ENCODE measurements around the gene ZNF622. TPM values are rescaled to one million over a fixed set of nuclear protein-coding genes. Genes with fewer than 3 reads are reported as not detected.

The ZNF622 gene
- total RNA-seq, 1 donor from 2014 or later, result 24.3 TPM

GRCh38 chr5:16414861-16415260, 50.7 kb downstream of the ZNF622 start:
- H3K36me3 Mint-ChIP-seq, result no peaks in the 10 kb centered on the region
- no peak overlapping the region for H3K4me3 Mint-ChIP-seq
- TF ChIP-seq, protein P1, sequence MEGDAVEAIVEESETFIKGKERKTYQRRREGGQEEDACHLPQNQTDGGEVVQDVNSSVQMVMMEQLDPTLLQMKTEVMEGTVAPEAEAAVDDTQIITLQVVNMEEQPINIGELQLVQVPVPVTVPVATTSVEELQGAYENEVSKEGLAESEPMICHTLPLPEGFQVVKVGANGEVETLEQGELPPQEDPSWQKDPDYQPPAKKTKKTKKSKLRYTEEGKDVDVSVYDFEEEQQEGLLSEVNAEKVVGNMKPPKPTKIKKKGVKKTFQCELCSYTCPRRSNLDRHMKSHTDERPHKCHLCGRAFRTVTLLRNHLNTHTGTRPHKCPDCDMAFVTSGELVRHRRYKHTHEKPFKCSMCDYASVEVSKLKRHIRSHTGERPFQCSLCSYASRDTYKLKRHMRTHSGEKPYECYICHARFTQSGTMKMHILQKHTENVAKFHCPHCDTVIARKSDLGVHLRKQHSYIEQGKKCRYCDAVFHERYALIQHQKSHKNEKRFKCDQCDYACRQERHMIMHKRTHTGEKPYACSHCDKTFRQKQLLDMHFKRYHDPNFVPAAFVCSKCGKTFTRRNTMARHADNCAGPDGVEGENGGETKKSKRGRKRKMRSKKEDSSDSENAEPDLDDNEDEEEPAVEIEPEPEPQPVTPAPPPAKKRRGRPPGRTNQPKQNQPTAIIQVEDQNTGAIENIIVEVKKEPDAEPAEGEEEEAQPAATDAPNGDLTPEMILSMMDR (conservative IDR thresholded peaks at IDR 0.05), result no peak
- DNase-seq (ENCODE audit: extremely low spot score, unreplicated experiment), result no peak
- H3K4me1 Mint-ChIP-seq (ENCODE audit: unreplicated experiment), result peaks cover 10% of the 10 kb centered on the region
- H3K27me3 Mint-ChIP-seq, result peaks cover 18% of the 10 kb centered on the region
- no peak overlapping the region for H3K27ac Mint-ChIP-seq
- peaks cover 5% of the 10 kb centered on the region for H3K9me3 Mint-ChIP-seq

GRCh38 chr5:16413166-16413860, 52.3 kb downstream of the ZNF622 start:
- DNase-seq (ENCODE audit: extremely low spot score, unreplicated experiment), result no peak
- no peaks in the 10 kb centered on the region for H3K36me3 Mint-ChIP-seq
- peaks cover 3% of the 10 kb centered on the region for H3K4me1 Mint-ChIP-seq (ENCODE audit: unreplicated experiment)
- peaks cover 5% of the 10 kb centered on the region for H3K9me3 Mint-ChIP-seq
- peaks cover 12% of the 10 kb centered on the region for H3K27me3 Mint-ChIP-seq
- no peak overlapping the region for H3K27ac Mint-ChIP-seq
- no peak overlapping the region for H3K4me3 Mint-ChIP-seq
- TF ChIP-seq, protein P1 (conservative IDR thresholded peaks at IDR 0.05), result no peak

DNA sequence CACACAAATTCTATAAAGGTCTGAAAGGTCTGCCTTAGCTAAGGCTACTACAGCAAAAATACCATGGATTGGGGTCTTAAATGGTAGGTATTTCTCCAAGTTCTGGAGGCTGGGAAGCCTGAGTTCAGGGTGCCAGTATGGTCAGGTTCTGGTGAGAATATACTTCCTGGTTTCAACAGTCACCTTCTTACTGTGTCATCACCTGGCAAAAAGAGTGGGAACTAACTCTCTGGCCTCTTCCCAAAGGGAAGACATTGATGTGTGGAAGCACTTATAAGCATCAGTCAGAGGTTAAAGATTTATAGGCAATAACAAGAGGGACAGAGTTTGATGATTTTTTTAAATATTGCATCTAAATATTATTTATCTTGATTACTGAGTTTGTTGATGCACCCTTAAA, 53.0 kb downstream of the ZNF622 start:
- TF ChIP-seq, protein P1 (conservative IDR thresholded peaks at IDR 0.05), result no peak
- no peaks in the 10 kb centered on the region for H3K4me1 Mint-ChIP-seq (ENCODE audit: unreplicated experiment)
- H3K27me3 Mint-ChIP-seq, result peaks cover 16% of the 10 kb centered on the region
- H3K9me3 Mint-ChIP-seq, result peaks cover 5% of the 10 kb centered on the region
- H3K36me3 Mint-ChIP-seq, result no peaks in the 10 kb centered on the region
- no peak overlapping the region for H3K27ac Mint-ChIP-seq
- no peak for DNase-seq (ENCODE audit: extremely low spot score, unreplicated experiment)
- no peak overlapping the region for H3K4me3 Mint-ChIP-seq

- TF ChIP-seq, protein P1 (conservative IDR thresholded peaks at IDR 0.05), result no peak
- Mint-ChIP-seq H3K4me1 (ENCODE audit: unreplicated experiment) (no peaks in the 10 kb centered on the region), H3K27ac (no peak overlapping the region), H3K27me3 (peaks cover 16% of the 10 kb centered on the region), H3K4me3 (no peak overlapping the region), H3K36me3 (no peaks in the 10 kb centered on the region), H3K9me3 (peaks cover 5% of the 10 kb centered on the region)
- DNase-seq (ENCODE audit: extremely low spot score, unreplicated experiment), result no peak
Observed at GRCh38 chr5:16411741-16412455, 53.7 kb downstream of the ZNF622 start.

GRCh38 chr5:16411235-16411634, 54.4 kb downstream of the ZNF622 start:
- peaks cover 16% of the 10 kb centered on the region for H3K27me3 Mint-ChIP-seq
- H3K27ac Mint-ChIP-seq, result no peak overlapping the region
- TF ChIP-seq, protein P1 (conservative IDR thresholded peaks at IDR 0.05), result no peak
- H3K9me3 Mint-ChIP-seq, result peaks cover 5% of the 10 kb centered on the region
- H3K36me3 Mint-ChIP-seq, result no peaks in the 10 kb centered on the region
- H3K4me1 Mint-ChIP-seq (ENCODE audit: unreplicated experiment), result no peaks in the 10 kb centered on the region
- H3K4me3 Mint-ChIP-seq, result no peak overlapping the region
- DNase-seq (ENCODE audit: extremely low spot score, unreplicated experiment), result no peak

Data from type B pancreatic cell (in vitro differentiated cells).